DND-41 (cell line): ENCODE results near the gene DLK2.

Experiments used
- ATAC-seq: fragments of 200-7000 bp; cut with Tn5 transposase; 3 replicates; pipeline ENCODE4 v1.9.1; 2021; ENCODE audit warnings: low read depth; ENCODE audit not compliant: insufficient read depth
- DNase-seq: peaks from one replicate; pipeline ENCODE4 v3.0.0-alpha.2; 2020
- H2AFZ ChIP-seq: 2 replicates; pipeline ENCODE4 v1.6.0; 2012; ENCODE audit warnings: low read depth, low read length
- H3K27ac ChIP-seq: 2 replicates; pipeline ENCODE4 v1.5.1; 2012; ENCODE audit warnings: low read length, inconsistent platforms
- H3K27me3 ChIP-seq: fragments of 200-600 bp; sonication (generic); 2 replicates; pipeline ENCODE4 v1.6.0; 2012; ENCODE audit warnings: low read length, mild to moderate bottlenecking, inconsistent platforms; ENCODE audit not compliant: insufficient read depth, poor library complexity
- H3K36me3 ChIP-seq: 2 replicates; pipeline ENCODE4 v1.5.1; 2012; ENCODE audit warnings: low read length, inconsistent platforms; ENCODE audit not compliant: insufficient read depth
- H3K4me1 ChIP-seq: 2 replicates; pipeline ENCODE4 v1.5.1; 2012; ENCODE audit warnings: mild to moderate bottlenecking, low read length; ENCODE audit not compliant: insufficient read depth
- H3K4me2 ChIP-seq: 2 replicates; pipeline ENCODE4 v1.6.0; 2012; ENCODE audit warnings: mild to moderate bottlenecking, moderate library complexity, low read length, inconsistent platforms; ENCODE audit not compliant: insufficient read depth
- H3K4me3 ChIP-seq, 2 experiments: fragments of 200-600 bp in 1 of 2; shearing (Covaris generic) in 1 of 2; 2 replicates each; pipeline ENCODE4 v1.5.1; 2012 to 2016; ENCODE audit warnings: inconsistent platforms in 2 of 2, low read length in 2 of 2, mild to moderate bottlenecking in 2 of 2, low read depth in 1 of 2, moderate library complexity in 1 of 2
- H3K79me2 ChIP-seq: 2 replicates; pipeline ENCODE4 v1.6.0; 2012; ENCODE audit warnings: low read length, inconsistent platforms; ENCODE audit not compliant: insufficient read depth
- H3K9ac ChIP-seq: 2 replicates; pipeline ENCODE4 v1.6.0; 2012; ENCODE audit warnings: low read depth, mild to moderate bottlenecking, inconsistent platforms, low read length, moderate library complexity
- H3K9me3 ChIP-seq: 2 replicates; pipeline ENCODE4 v1.5.1; 2012; ENCODE audit warnings: low read length, moderate library complexity, mild to moderate bottlenecking, inconsistent platforms; ENCODE audit not compliant: insufficient read depth, severe bottlenecking
- H4K20me1 ChIP-seq: 2 replicates; pipeline ENCODE4 v1.6.0; 2012; ENCODE audit warnings: low read length; ENCODE audit not compliant: insufficient read depth
- CTCF ChIP-seq: IDR thresholded peaks from 2 replicates; pipeline ENCODE4 v1.5.1; 2012; ENCODE audit warnings: borderline replicate concordance, low read length, moderate library complexity, mild to moderate bottlenecking; ENCODE audit not compliant: poor library complexity, severe bottlenecking; ENCODE audit errors: extremely low read depth
- EZH2 ChIP-seq: IDR thresholded peaks from 3 replicates; pipeline ENCODE4 v1.6.1; 2012; ENCODE audit warnings: borderline replicate concordance, low read depth, mild to moderate bottlenecking, moderate library complexity, low read length, inconsistent platforms; ENCODE audit not compliant: severe bottlenecking

Gene DLK2

GRCh38 chr6:43444036-43444435 is 11.3 kb downstream of the DLK2 start:
- TF ChIP-seq CTCF = no peak
- Histone ChIP-seq H3K36me3 (peaks cover 61% of the 10 kb centered on the region), H3K27ac (no peak overlapping the region), H3K4me1 (no peaks in the 10 kb centered on the region), H3K27me3 (no peaks in the 10 kb centered on the region), H3K9ac (no peak overlapping the region), H3K4me3 (no peak overlapping the region), H2AFZ (no peak overlapping the region), H3K9me3 (no peaks in the 10 kb centered on the region), H3K79me2 (no peaks in the 10 kb centered on the region), H3K4me2 (no peak overlapping the region), H4K20me1 (no peaks in the 10 kb centered on the region)
- DNase-seq (no peak), ATAC-seq (no peak)

- no peaks in the 10 kb centered on the region for H4K20me1 ChIP-seq
- H3K79me2 ChIP-seq = no peaks in the 10 kb centered on the region
- H3K9me3 ChIP-seq = no peaks in the 10 kb centered on the region
- H3K36me3 ChIP-seq = peaks cover 60% of the 10 kb centered on the region
- no peak overlapping the region for H3K9ac ChIP-seq
- no peak for DNase-seq
- H3K4me3 ChIP-seq = no peak overlapping the region
- no peaks in the 10 kb centered on the region for H3K27me3 ChIP-seq
- H2AFZ ChIP-seq = no peak overlapping the region
- H3K27ac ChIP-seq = no peak overlapping the region
- no peak overlapping the region for H3K4me2 ChIP-seq
- TF ChIP-seq EZH2 (no peak), CTCF (no peak)
- H3K4me1 ChIP-seq = no peaks in the 10 kb centered on the region
- no peak for ATAC-seq
These were observed 12.4 kb downstream of the DLK2 start for GRCh38 chr6:43442935-43443334.

GRCh38 chr6:43437700-43438099 is 17.6 kb downstream of the DLK2 start:
- no peaks in the 10 kb centered on the region for H3K79me2 ChIP-seq
- no peak overlapping the region for H2AFZ ChIP-seq
- no peaks in the 10 kb centered on the region for H3K27me3 ChIP-seq
- no peak overlapping the region for H3K4me2 ChIP-seq
- no peaks in the 10 kb centered on the region for H3K9me3 ChIP-seq
- no peak overlapping the region for H3K4me3 ChIP-seq
- DNase-seq (no peak), ATAC-seq (no peak)
- H4K20me1 ChIP-seq = no peaks in the 10 kb centered on the region; the same call in 1 of the 2 replicates
- peaks cover 56% of the 10 kb centered on the region for H3K36me3 ChIP-seq
- H3K4me1 ChIP-seq = no peaks in the 10 kb centered on the region
- no peak for TF ChIP-seq CTCF
- no peak for TF ChIP-seq EZH2
- no peak overlapping the region for H3K27ac ChIP-seq
- no peak overlapping the region for H3K9ac ChIP-seq
